ENCODE measurements around the gene INSC. TPM values are rescaled to one million over a fixed set of nuclear protein-coding genes. Genes with fewer than 3 reads are reported as not detected.

The INSC gene
- polyA plus RNA-seq, 1 donor from 2014 or later, result 0.12 TPM

- H2AFZ ChIP-seq (ENCODE audit: low read depth, low read length), result no peak overlapping the region
- no peaks in the 10 kb centered on the region for H4K20me1 ChIP-seq (ENCODE audit: insufficient read depth)
- no peaks in the 10 kb centered on the region for H3K9me2 ChIP-seq (ENCODE audit: insufficient read depth, low read length)
- H3K27ac ChIP-seq (ENCODE audit: low read length), result no peak overlapping the region
- TF ChIP-seq EP300 (conservative IDR thresholded peaks at IDR 0.05; ENCODE audit: poor library complexity, severe bottlenecking) (no peak), EZH2 (IDR thresholded peaks at IDR 0.05; ENCODE audit: borderline replicate concordance, insufficient read depth, low read length, poor library complexity, severe bottlenecking) (no peak), REST (IDR thresholded peaks at IDR 0.05; ENCODE audit: borderline replicate concordance) (no peak), CTCF (IDR thresholded peaks at IDR 0.05; ENCODE audit: poor library complexity, severe bottlenecking) (no peak), RAD21 (conservative IDR thresholded peaks at IDR 0.05) (no peak), MXI1 (conservative IDR thresholded peaks at IDR 0.05; ENCODE audit: poor library complexity, severe bottlenecking) (no peak), POLR2AphosphoS5 (IDR thresholded peaks at IDR 0.05) (no peak), SMC3 (conservative IDR thresholded peaks at IDR 0.05; ENCODE audit: poor library complexity) (no peak), TAF1 (IDR thresholded peaks at IDR 0.05; ENCODE audit: low read depth) (no peak)
- no peaks in the 10 kb centered on the region for H3F3A ChIP-seq (ENCODE audit: insufficient read depth, low read length, poor library complexity, severe bottlenecking)
- H3K4me3 ChIP-seq (ENCODE audit: low read length), result no peak overlapping the region
- no peaks in the 10 kb centered on the region for H3K27me3 ChIP-seq (ENCODE audit: insufficient read depth, low read depth, low read length)
- no peaks in the 10 kb centered on the region for H3K36me3 ChIP-seq (ENCODE audit: insufficient read depth, low read length)
- H3K79me2 ChIP-seq (replicated peaks; ENCODE audit: insufficient read depth, low read length), result no peaks in the 10 kb centered on the region
- no peak overlapping the region for H3K9ac ChIP-seq (ENCODE audit: low read length)
- H3K4me2 ChIP-seq (ENCODE audit: low read length), result no peak overlapping the region
- H3K9me3 ChIP-seq (ENCODE audit: low read length), result no peaks in the 10 kb centered on the region
These were observed 42.9 kb downstream of the INSC start for GRCh38 chr11:15157606-15158137.

- no peaks in the 10 kb centered on the region for H3K9me3 ChIP-seq (ENCODE audit: low read length)
- H3K27me3 ChIP-seq (ENCODE audit: insufficient read depth, low read depth, low read length), result no peaks in the 10 kb centered on the region
- H3K9ac ChIP-seq (ENCODE audit: low read length), result no peak overlapping the region
- no peaks in the 10 kb centered on the region for H3F3A ChIP-seq (ENCODE audit: insufficient read depth, low read length, poor library complexity, severe bottlenecking)
- TF ChIP-seq SMC3 (conservative IDR thresholded peaks at IDR 0.05; ENCODE audit: poor library complexity) (no peak), TAF1 (IDR thresholded peaks at IDR 0.05; ENCODE audit: low read depth) (no peak), EP300 (conservative IDR thresholded peaks at IDR 0.05; ENCODE audit: poor library complexity, severe bottlenecking) (no peak), EZH2 (IDR thresholded peaks at IDR 0.05; ENCODE audit: borderline replicate concordance, insufficient read depth, low read length, poor library complexity, severe bottlenecking) (no peak), POLR2AphosphoS5 (IDR thresholded peaks at IDR 0.05) (no peak), RAD21 (conservative IDR thresholded peaks at IDR 0.05) (no peak), REST (IDR thresholded peaks at IDR 0.05; ENCODE audit: borderline replicate concordance) (no peak), CTCF (IDR thresholded peaks at IDR 0.05; ENCODE audit: poor library complexity, severe bottlenecking) (no peak), MXI1 (conservative IDR thresholded peaks at IDR 0.05; ENCODE audit: poor library complexity, severe bottlenecking) (no peak)
- no peak overlapping the region for H3K4me2 ChIP-seq (ENCODE audit: low read length)
- no peak overlapping the region for H3K4me3 ChIP-seq (ENCODE audit: low read length)
- no peak overlapping the region for H3K27ac ChIP-seq (ENCODE audit: low read length)
- H3K79me2 ChIP-seq (replicated peaks; ENCODE audit: insufficient read depth, low read length), result no peaks in the 10 kb centered on the region
- no peaks in the 10 kb centered on the region for H3K9me2 ChIP-seq (ENCODE audit: insufficient read depth, low read length)
- no peaks in the 10 kb centered on the region for H4K20me1 ChIP-seq (ENCODE audit: insufficient read depth)
- no peak overlapping the region for H2AFZ ChIP-seq (ENCODE audit: low read depth, low read length)
- no peaks in the 10 kb centered on the region for H3K36me3 ChIP-seq (ENCODE audit: insufficient read depth, low read length)
These were observed 43.8 kb downstream of the INSC start for GRCh38 chr11:15158351-15159015.
